Neutrophil (primary cell): ENCODE data around the gene TGFBR3L.

Source experiments
- H3K27ac ChIP-seq: fragments of 200-600 bp; sonication (generic); 2 replicates; pipeline ENCODE4 v1.5.1; 2016; ENCODE audit warnings: mild to moderate bottlenecking, moderate library complexity
- H3K27me3 ChIP-seq: fragments of 200-600 bp; sonication (generic); 2 replicates; pipeline ENCODE4 v1.6.0; 2016; ENCODE audit warnings: mild to moderate bottlenecking
- H3K36me3 ChIP-seq: fragments of 200-600 bp; sonication (generic); 2 replicates; pipeline ENCODE4 v1.5.1; 2017
- H3K4me1 ChIP-seq, 2 experiments: fragments of 200-600 bp in 1 of 2; sonication (generic) in 1 of 2; 1 replicate in 1 of 2; 2 replicates in 1 of 2; pipeline versions ENCODE4 v1.5.1 to v1.6.1; 2013 to 2016; ENCODE audit warnings: low read depth in 1 of 2, low read length in 1 of 2, mild to moderate bottlenecking in 1 of 2, moderate library complexity in 1 of 2; ENCODE audit not compliant: control insufficient read depth in 1 of 2, insufficient read depth in 1 of 2
- H3K4me3 ChIP-seq, 2 experiments: fragments of 200-600 bp in 1 of 2; sonication (generic) in 1 of 2; 1 replicate in 1 of 2; 2 replicates in 1 of 2; pipeline ENCODE4 v1.5.1; 2013 to 2016; ENCODE audit warnings: low read depth in 1 of 2, low read length in 1 of 2, mild to moderate bottlenecking in 1 of 2, moderate library complexity in 1 of 2
- H3K9me3 ChIP-seq: fragments of 200-600 bp; sonication (generic); 2 replicates; pipeline ENCODE4 v1.5.1; 2016
- CTCF ChIP-seq: fragments of 200-600 bp; sonication (generic); IDR thresholded peaks from 2 replicates; pipeline ENCODE4 v1.5.1; 2016; ENCODE audit warnings: antibody characterized with exemption

The TGFBR3L gene

GRCh38 chr19:7911508-7912143 lies 3.0 kb upstream of the TGFBR3L start:
- Histone ChIP-seq H3K4me1 (peaks cover 5 to 12% of the 10 kb centered on the region in 2 experiments), H3K27ac (no peak overlapping the region), H3K27me3 (peaks cover 30% of the 10 kb centered on the region), H3K36me3 (peaks cover 50% of the 10 kb centered on the region), H3K4me3 (no peak overlapping the region), H3K9me3 (no peaks in the 10 kb centered on the region)
- TF ChIP-seq CTCF: no peak

GRCh38 chr19:7912144-7912696 lies 2.4 kb upstream of the TGFBR3L start:
- H3K4me3 ChIP-seq: no peak overlapping the region
- H3K27ac ChIP-seq: no peak overlapping the region
- H3K9me3 ChIP-seq: no peaks in the 10 kb centered on the region
- TF ChIP-seq CTCF: no peak
- H3K4me1 ChIP-seq: peaks cover 10 to 18% of the 10 kb centered on the region in 2 experiments
- H3K27me3 ChIP-seq: peaks cover 36% of the 10 kb centered on the region
- H3K36me3 ChIP-seq: peaks cover 50% of the 10 kb centered on the region

- H3K36me3 ChIP-seq: peaks cover 50% of the 10 kb centered on the region
- no peak overlapping the region for H3K27ac ChIP-seq
- H3K9me3 ChIP-seq: no peaks in the 10 kb centered on the region
- peaks cover 17 to 25% of the 10 kb centered on the region in 2 experiments for H3K4me1 ChIP-seq
- H3K27me3 ChIP-seq: peaks cover 43% of the 10 kb centered on the region
- no peak for TF ChIP-seq CTCF
- H3K4me3 ChIP-seq: no peak overlapping the region
Measured at GRCh38 chr19:7912697-7913564, 1.7 kb upstream of the TGFBR3L start.

- TF ChIP-seq CTCF: no peak
Measured at GRCh38 chr19:7913652-7914051, 978 bp upstream of the TGFBR3L start.

GRCh38 chr19:7914099-7914498 lies 531 bp upstream of the TGFBR3L start:
- no peak overlapping the region for H3K4me3 ChIP-seq
- TF ChIP-seq CTCF: no peak
- no peak overlapping the region for H3K27ac ChIP-seq
- H3K36me3 ChIP-seq: peaks cover 44% of the 10 kb centered on the region
- peaks cover 17 to 27% of the 10 kb centered on the region in 2 experiments for H3K4me1 ChIP-seq
- peaks cover 55% of the 10 kb centered on the region for H3K27me3 ChIP-seq
- H3K9me3 ChIP-seq: no peaks in the 10 kb centered on the region

More at GRCh38 chr19:7913652-7914051, 978 bp upstream of the TGFBR3L start:
- Histone ChIP-seq H3K4me3 (no peak overlapping the region), H3K27me3 (peaks cover 50% of the 10 kb centered on the region), H3K36me3 (peaks cover 48% of the 10 kb centered on the region), H3K4me1 (peaks cover 17 to 27% of the 10 kb centered on the region in 2 experiments), H3K27ac (no peak overlapping the region), H3K9me3 (no peaks in the 10 kb centered on the region)
